Stimulated activated naive B cell treated with anti-CD40 and anti-IgM and Interleukin-4, amounts not matched to agents 10 μg/mL and 1 μg/mL and 100 μg/mL, for 72 hours (primary cell): Measurements from ENCODE around the gene CLEC16A.

Source experiments
- ATAC-seq, 2 donors: fragments of 150-1000 bp; cut with Tn5 transposase; replicated peaks; 2 replicates each; pipeline ENCODE4 v1.10.0; 2021; ENCODE audit warnings: moderate library complexity in 1 of 2
- DNase-seq: peaks from one replicate; pipeline ENCODE4 v3.0.0; 2021
- H3K27ac Mint-ChIP-seq: one replicate; pipeline ENCODE4 v1.8.0; 2022; ENCODE audit warnings: mild to moderate bottlenecking, mixed read lengths
- H3K27me3 Mint-ChIP-seq, 2 donors: one replicate each; pipeline ENCODE4 v1.8.0; 2022; ENCODE audit warnings: mixed read lengths in 2 of 2
- H3K36me3 Mint-ChIP-seq, 2 donors: one replicate each; pipeline ENCODE4 v1.8.0; 2022; ENCODE audit warnings: mixed read lengths in 2 of 2, mild to moderate bottlenecking in 1 of 2
- H3K4me1 Mint-ChIP-seq, 2 donors: one replicate each; pipeline ENCODE4 v1.8.0; 2022; ENCODE audit warnings: mixed read lengths in 2 of 2, mild to moderate bottlenecking in 1 of 2
- H3K4me3 Mint-ChIP-seq, 2 donors: one replicate each; pipeline ENCODE4 v1.8.0; 2022; ENCODE audit warnings: mild to moderate bottlenecking in 2 of 2, mixed read lengths in 2 of 2, moderate library complexity in 1 of 2
- H3K9me3 Mint-ChIP-seq, 2 donors: one replicate each; pipeline ENCODE4 v1.8.0; 2022; ENCODE audit warnings: mixed read lengths in 2 of 2, mild to moderate bottlenecking in 1 of 2

Gene CLEC16A

DNA sequence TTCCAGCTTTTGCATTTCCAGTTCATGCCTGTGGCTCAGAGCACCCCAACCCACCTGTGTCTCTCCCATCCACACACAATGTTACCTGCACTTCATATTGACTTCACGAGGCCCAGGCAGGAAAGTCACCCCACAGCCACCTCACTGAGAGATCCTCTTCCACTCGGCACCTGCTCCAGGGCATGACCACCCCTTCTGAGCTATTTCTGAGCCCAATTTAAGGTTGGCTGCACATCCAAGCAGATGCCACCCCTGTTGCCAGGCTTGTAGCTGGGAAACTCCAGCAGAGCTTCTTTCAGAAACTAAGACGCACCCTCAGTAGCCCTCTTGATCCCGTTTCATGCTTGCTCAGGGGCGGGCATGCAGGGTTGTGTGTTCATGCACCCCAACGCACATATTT is 223.2 kb downstream of the CLEC16A start:
- DNase-seq, result no peak
- no peak for ATAC-seq
- Mint-ChIP-seq H3K27me3 (no peaks in the 10 kb centered on the region), H3K4me1 (peaks cover 25 to 33% of the 10 kb centered on the region in 2 donors), H3K9me3 (no peaks in the 10 kb centered on the region), H3K27ac (no peak overlapping the region), H3K4me3 (no peak overlapping the region), H3K36me3 (peaks cover 69 to 78% of the 10 kb centered on the region in 2 donors)

DNA sequence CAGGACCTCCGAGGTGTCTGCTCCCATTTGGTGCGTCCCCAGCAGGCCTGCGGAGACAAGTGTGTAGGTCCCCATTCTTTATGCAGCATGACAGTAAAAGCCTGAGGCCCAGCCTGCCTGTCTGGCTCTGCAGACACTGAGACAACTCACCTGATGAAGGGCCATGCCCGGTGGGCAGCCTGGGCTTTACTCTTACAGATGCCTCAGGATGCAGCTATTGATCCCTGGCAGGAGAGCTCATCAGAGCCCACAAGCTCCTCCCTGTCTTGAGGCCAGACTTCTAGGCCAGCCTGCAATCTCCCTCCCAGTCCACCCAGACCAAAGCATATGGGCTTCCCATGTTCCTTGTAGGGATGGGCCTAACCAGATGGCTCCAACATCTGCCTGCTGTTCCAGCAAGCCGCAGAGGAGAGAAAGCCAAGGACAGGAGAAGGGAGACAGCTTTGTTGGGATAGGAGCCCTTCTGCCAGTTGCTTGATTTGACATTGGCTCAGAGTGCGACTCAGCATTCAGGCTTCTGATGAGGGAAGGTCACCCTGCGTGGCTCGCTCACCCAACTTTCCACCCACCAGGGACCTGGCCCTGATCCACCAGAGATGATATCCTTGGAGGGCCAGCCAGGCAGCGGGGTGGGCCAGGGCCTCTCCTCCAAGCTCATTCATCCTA is 224.2 kb downstream of the CLEC16A start:
- no peak overlapping the region for H3K27ac Mint-ChIP-seq
- no peak for DNase-seq
- peaks cover 69 to 77% of the 10 kb centered on the region in 2 donors for H3K36me3 Mint-ChIP-seq
- H3K4me3 Mint-ChIP-seq, result no peak overlapping the region
- no peaks in the 10 kb centered on the region for H3K27me3 Mint-ChIP-seq
- ATAC-seq, result no peak
- peaks cover 33 to 37% of the 10 kb centered on the region in 2 donors for H3K4me1 Mint-ChIP-seq
- no peaks in the 10 kb centered on the region for H3K9me3 Mint-ChIP-seq

DNA sequence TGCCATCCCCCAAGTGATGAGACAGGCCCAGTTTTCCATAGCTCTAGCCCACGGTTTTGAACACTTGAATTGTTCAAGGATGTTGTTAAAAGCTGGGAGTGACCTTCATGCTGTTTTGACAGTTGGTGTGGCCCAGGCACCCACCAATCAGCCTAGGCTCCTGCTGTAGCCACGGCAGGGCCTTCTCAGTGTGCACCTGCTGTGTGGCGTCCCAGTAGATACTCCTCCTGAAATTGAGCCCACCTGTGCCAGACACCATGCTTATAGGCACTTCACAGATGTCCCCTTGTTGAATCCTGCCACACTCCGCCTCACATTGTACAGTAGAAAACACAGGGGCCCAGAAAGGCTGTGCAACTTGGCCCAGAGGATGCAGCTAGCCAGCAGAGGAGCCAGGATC is 225.3 kb downstream of the CLEC16A start:
- ATAC-seq, result no peak
- DNase-seq, result no peak
- peaks cover 0 to 2% of the 10 kb centered on the region in 2 donors for H3K9me3 Mint-ChIP-seq
- peaks cover 37 to 45% of the 10 kb centered on the region in 2 donors for H3K4me1 Mint-ChIP-seq
- H3K4me3 Mint-ChIP-seq, result no peak overlapping the region
- H3K27me3 Mint-ChIP-seq, result no peaks in the 10 kb centered on the region
- peak overlapping the region; percentile 51 for H3K27ac Mint-ChIP-seq
- H3K36me3 Mint-ChIP-seq, result peaks cover 77 to 81% of the 10 kb centered on the region in 2 donors

DNA sequence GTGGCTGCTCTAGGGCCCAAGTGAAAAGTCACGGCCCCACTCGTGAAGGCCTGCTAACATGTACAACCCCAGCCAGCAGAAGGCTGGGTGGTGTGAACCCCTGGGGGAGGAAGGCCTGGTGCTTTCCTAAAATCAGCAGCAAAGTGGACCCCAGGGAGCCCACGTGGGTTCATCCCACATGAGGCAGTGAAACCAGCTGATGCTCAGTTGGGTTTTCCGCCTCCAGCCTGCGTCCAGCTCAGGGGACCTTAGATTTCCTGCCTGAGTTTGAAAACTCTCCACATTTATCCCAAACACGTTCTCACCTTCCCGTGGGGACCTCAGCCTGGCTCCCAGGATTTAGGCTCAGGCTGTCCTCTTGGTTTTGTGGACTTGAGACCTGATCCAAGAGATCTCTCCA is 225.8 kb downstream of the CLEC16A start:
- DNase-seq (no peak), ATAC-seq (peak in 1 of 2 donors; percentile 26)
- H3K36me3 Mint-ChIP-seq, result peaks cover 78 to 84% of the 10 kb centered on the region in 2 donors
- H3K4me1 Mint-ChIP-seq, result peaks cover 42 to 51% of the 10 kb centered on the region in 2 donors
- peaks cover under 1 to 8% of the 10 kb centered on the region in 2 donors for H3K9me3 Mint-ChIP-seq
- H3K27me3 Mint-ChIP-seq, result no peaks in the 10 kb centered on the region
- no peak overlapping the region for H3K4me3 Mint-ChIP-seq
- H3K27ac Mint-ChIP-seq, result peak overlapping the region; percentile 79

DNA sequence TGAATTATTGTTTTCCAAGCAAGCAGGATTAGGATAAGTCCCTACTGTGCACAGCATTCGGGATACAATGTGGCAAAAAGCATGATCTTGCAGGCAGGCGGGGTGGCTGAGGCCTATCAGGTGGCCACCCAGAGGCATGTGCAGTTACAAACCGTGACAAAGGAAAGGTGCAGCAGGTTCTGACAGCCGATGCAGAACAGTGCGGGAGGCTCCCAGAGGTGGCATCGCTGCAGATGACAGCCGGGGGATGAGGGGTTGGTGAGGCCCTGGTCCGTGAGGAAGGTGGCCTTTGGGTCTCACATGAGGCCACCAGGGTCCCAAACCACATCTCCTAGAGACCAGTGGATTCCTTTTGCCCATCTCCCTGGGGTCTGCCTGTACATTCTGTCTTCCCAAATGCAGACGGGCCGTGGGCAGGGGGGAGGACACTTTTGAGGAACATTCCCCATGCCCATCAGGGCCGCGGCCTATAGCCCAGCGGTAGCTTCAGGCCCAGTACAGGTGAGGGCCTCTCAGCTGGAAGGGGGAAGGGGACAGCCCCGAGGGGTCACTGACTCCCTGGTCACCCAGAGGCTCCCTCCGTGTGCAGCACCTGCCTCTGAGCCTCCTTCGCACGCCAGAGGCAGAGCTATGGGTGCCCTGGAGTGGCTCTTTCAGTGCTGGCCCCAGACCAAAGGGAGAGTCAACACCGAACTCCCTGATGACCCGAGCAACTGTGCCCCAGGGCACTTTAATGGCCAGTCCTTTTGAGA is 226.5 kb downstream of the CLEC16A start:
- no peak for DNase-seq
- Mint-ChIP-seq H3K27me3 (no peaks in the 10 kb centered on the region), H3K4me3 (peak overlapping the region in 1 of 2 donors; percentile 17), H3K27ac (peak overlapping the region; percentile 79), H3K4me1 (peaks cover 48 to 57% of the 10 kb centered on the region in 2 donors), H3K36me3 (peaks cover 80 to 82% of the 10 kb centered on the region in 2 donors), H3K9me3 (peaks cover 3 to 9% of the 10 kb centered on the region in 2 donors)
- no peak for ATAC-seq

DNA sequence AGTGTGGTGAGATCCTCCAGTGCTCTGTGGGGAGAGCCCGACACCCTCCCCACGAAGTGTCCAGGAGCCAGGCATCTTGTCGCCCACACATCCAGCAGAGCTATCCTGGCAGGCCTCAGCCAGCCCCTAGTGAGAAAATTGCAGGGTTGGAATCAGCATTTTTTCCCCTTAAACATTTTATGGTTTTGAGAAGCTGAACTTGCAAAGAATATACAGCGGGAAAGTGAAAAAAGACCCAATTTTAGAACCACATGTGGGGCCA is 227.0 kb downstream of the CLEC16A start:
- H3K4me1 Mint-ChIP-seq, result peaks cover 53 to 62% of the 10 kb centered on the region in 2 donors
- H3K27me3 Mint-ChIP-seq, result no peaks in the 10 kb centered on the region
- peak overlapping the region; percentile 47 for H3K27ac Mint-ChIP-seq
- no peak for DNase-seq
- H3K9me3 Mint-ChIP-seq, result peaks cover 3 to 9% of the 10 kb centered on the region in 2 donors
- peaks cover 79 to 85% of the 10 kb centered on the region in 2 donors for H3K36me3 Mint-ChIP-seq
- no peak for ATAC-seq
- no peak overlapping the region for H3K4me3 Mint-ChIP-seq

DNA sequence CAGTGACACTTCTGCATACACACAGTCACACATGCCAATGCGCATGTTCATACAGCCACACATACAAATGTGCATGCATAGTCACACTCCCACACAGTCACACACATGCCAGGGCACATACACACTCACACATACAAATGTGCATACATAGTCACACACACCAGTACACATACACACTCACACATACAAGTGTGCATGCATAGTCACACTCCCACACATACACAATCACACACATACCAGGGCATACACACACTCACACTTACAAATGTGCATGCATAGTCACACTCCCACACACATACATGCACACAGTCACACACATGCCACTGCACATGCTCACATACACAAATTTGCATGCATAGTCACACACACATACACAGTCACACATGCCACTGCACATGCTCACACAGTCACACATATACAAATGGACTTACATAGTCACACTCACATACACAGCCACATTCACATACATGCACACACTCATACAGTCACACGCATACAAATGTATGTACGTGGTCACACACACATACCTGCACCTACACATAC is 227.5 kb downstream of the CLEC16A start:
- H3K27me3 Mint-ChIP-seq, result no peaks in the 10 kb centered on the region
- ATAC-seq (no peak), DNase-seq (no peak)
- H3K4me3 Mint-ChIP-seq, result no peak overlapping the region
- peaks cover 78 to 86% of the 10 kb centered on the region in 2 donors for H3K36me3 Mint-ChIP-seq
- H3K9me3 Mint-ChIP-seq, result peaks cover 3 to 9% of the 10 kb centered on the region in 2 donors
- H3K4me1 Mint-ChIP-seq, result peaks cover 58 to 67% of the 10 kb centered on the region in 2 donors
- peak overlapping the region; percentile 31 for H3K27ac Mint-ChIP-seq

DNA sequence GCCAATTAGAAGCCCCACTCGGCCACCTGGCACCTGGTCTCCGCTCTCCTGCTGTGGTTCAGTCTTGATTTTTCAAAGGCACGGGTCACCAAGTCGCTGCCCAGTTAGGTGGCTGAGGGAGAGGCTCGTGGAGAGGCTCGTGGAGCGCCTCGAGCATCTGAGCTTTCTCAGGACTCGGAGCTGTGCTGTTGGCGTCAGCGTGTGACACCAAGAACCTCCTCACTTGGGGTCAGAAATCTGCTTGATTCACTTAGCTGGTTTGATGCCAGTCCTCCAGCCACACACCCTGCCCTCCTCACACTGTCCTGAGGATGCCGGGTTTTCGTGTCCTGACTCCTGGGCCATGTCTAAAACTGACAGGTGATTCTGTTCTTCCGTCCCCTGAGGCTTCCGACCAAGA is 229.1 kb downstream of the CLEC16A start:
- Mint-ChIP-seq H3K27ac (peak overlapping the region; percentile 75), H3K4me3 (no peak overlapping the region), H3K36me3 (peaks cover 65 to 79% of the 10 kb centered on the region in 2 donors), H3K4me1 (peaks cover 60 to 83% of the 10 kb centered on the region in 2 donors), H3K9me3 (peaks cover 3 to 9% of the 10 kb centered on the region in 2 donors), H3K27me3 (no peaks in the 10 kb centered on the region)
- no peak for DNase-seq
- ATAC-seq, result no peak

DNA sequence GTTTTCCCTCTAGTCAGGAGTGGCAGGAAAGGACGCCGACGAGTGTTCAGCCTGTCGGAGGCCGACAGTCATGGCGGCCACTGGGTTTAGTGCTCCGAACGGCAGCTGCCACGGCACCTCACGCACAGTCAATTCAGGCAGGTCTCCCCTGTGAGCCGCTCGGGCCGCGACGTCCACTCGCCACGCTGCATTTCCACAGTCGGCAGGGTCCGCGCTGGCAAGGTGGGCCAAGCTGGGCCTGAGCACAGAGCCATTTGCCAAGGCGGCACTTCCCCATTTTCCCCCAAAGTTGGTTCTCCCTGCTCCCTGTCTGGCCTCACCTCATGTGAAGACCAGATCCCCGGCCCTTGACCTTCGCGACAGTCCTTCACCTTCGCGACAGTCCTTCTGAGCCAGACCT is 229.8 kb downstream of the CLEC16A start:
- H3K9me3 Mint-ChIP-seq, result peaks cover 3 to 9% of the 10 kb centered on the region in 2 donors

DNA sequence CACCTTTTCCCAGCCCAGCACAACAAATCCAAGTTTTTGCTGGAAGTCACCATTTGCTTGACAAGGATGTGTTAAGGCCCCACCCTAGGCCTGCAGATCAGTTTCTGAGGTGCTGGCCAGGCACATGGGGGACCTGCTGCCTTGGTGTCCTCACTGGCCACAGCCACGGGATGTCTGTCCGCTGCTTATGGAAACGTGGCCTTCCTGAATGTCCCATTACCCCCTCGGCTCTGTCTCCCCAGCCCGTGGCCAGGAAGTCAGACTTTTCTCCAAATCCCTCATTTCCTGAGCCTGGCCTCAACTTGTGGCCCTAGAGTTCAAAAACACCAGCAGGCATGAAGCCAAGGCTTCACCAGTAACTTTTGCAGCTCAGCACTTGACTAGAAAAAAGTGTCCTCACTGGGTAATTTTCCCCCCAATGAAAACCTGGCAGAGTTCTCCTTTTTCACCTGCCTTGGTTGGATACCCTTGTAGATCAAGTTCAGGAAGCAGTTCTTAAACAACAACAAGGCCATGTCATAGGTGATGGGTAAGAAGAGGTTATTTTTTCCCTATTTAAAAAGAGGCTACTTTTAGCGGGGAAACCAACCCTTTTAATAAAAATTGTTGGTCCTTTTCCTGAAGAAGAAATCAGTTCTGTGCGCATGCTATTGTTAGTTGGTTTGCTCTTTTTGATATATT is 230.9 kb downstream of the CLEC16A start:
- peaks cover 62 to 78% of the 10 kb centered on the region in 2 donors for H3K36me3 Mint-ChIP-seq
- peak overlapping the region; percentile 99 for H3K27ac Mint-ChIP-seq
- H3K4me1 Mint-ChIP-seq, result peaks cover 63 to 94% of the 10 kb centered on the region in 2 donors
- H3K4me3 Mint-ChIP-seq, result peak overlapping the region; percentile 72 to 76
- H3K27me3 Mint-ChIP-seq, result no peaks in the 10 kb centered on the region
- DNase-seq, result peak; percentile 49
- H3K9me3 Mint-ChIP-seq, result peaks cover 3 to 9% of the 10 kb centered on the region in 2 donors
- peak; percentile 56 to 60 for ATAC-seq

More for the DNA sequence above, 229.8 kb downstream of the CLEC16A start:
- Mint-ChIP-seq H3K27ac (peak overlapping the region; percentile 99), H3K36me3 (peaks cover 63 to 77% of the 10 kb centered on the region in 2 donors), H3K4me1 (peaks cover 60 to 90% of the 10 kb centered on the region in 2 donors), H3K4me3 (peak overlapping the region in 1 of 2 donors; percentile 6), H3K27me3 (no peaks in the 10 kb centered on the region)
- ATAC-seq, result no peak
- no peak for DNase-seq

DNA sequence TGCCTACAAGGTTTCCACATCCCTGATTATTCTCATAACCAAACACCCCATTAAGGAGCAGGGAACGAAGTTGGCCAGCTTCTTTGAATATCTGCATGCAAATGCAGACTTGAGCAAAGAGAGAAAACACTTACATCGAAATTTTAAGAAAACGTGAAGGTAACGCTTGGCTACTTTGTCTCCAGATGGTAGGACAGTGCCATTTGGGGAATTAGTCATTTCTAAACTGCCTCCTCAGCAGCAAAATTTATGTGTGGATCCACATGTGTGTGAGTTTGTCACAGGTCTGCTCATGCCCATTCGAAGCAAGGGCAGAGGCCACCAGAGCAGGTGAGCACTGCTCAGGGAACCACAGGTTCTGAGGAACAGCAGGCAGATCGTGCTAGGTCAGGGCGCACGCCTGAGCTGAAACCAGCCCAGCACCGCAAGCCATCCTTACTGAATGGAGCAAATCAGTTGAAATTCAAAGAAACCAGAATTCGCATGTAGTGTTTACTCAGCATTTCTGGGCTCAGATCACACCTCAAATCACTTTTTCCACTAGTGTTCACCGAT is 231.5 kb downstream of the CLEC16A start:
- Mint-ChIP-seq H3K4me1 (peaks cover 62 to 95% of the 10 kb centered on the region in 2 donors), H3K36me3 (peaks cover 61 to 78% of the 10 kb centered on the region in 2 donors), H3K4me3 (peak overlapping the region; percentile 12 to 66), H3K9me3 (peaks cover 3 to 9% of the 10 kb centered on the region in 2 donors), H3K27me3 (no peaks in the 10 kb centered on the region), H3K27ac (peak overlapping the region; percentile 99)
- ATAC-seq, result peak; percentile 83 to 90
- peak; percentile 81 for DNase-seq

DNA sequence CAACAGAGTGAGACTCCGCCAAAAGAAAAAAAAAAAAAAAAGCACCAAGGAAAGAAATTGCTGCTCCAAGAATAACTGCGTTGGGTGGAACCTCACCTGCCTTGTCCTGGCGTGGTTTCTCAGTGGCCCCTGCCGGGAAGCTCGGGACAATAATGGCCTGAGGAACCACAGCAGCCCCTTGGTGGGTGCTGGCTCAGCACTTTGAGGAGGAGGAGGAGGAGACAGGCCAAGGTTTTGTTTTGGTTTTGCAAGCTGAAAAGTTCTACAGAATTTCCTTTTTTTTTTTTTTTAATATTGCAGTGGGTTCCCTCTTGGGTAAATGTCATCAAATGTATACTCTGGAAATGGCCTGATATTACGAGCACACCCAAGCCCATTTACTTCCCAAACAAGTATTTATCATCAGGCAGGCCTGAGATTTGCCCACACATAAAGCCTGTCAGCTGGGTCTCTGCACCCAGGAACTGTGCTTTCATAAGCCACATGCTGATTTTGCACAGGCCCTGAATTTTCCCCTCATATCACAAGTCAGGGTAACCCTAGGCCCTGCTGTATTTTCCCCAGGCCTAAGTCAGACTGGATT is 233.3 kb downstream of the CLEC16A start:
- ATAC-seq (no peak), DNase-seq (no peak)
- Mint-ChIP-seq H3K4me1 (peaks cover 64 to 94% of the 10 kb centered on the region in 2 donors), H3K27ac (peak overlapping the region; percentile 99), H3K9me3 (peaks cover 4 to 9% of the 10 kb centered on the region in 2 donors), H3K27me3 (no peaks in the 10 kb centered on the region), H3K4me3 (peak overlapping the region in 1 of 2 donors; percentile 6), H3K36me3 (peaks cover 62 to 80% of the 10 kb centered on the region in 2 donors)

DNA sequence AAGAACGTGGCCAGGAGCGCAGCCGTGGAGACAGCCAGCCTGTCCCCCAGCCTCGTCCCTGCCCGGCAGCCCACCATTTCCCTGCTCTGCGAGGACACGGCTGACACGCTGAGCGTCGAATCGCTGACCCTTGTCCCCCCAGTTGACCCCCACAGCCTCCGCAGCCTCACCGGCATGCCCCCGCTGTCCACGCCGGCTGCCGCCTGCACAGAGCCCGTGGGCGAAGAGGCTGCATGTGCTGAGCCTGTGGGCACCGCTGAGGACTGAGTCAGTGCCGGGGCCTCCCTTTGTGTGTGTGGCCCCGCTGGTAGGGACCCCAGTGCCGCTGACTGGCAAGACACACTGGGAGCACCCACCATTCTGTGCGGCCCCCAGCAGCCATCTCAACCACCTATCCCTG is 234.1 kb downstream of the CLEC16A start:
- no peak for ATAC-seq
- Mint-ChIP-seq H3K27ac (peak overlapping the region; percentile 80), H3K9me3 (peaks cover 4 to 9% of the 10 kb centered on the region in 2 donors), H3K4me1 (peaks cover 61 to 94% of the 10 kb centered on the region in 2 donors), H3K27me3 (no peaks in the 10 kb centered on the region), H3K4me3 (peak overlapping the region in 1 of 2 donors; percentile 25), H3K36me3 (peaks cover 61 to 74% of the 10 kb centered on the region in 2 donors)
- DNase-seq, result no peak
